ENCODE results near the gene NTN3.

Gene NTN3

GRCh38 chr16:2515180-2515851, 44.2 kb downstream of the NTN3 start:
- no peak for DNase-seq

- DNase-seq: no peak
Observed at GRCh38 chr16:2516391-2517240, 45.5 kb downstream of the NTN3 start.

- DNase-seq: no peak
Observed at GRCh38 chr16:2517954-2518605, 47.0 kb downstream of the NTN3 start.

DNA sequence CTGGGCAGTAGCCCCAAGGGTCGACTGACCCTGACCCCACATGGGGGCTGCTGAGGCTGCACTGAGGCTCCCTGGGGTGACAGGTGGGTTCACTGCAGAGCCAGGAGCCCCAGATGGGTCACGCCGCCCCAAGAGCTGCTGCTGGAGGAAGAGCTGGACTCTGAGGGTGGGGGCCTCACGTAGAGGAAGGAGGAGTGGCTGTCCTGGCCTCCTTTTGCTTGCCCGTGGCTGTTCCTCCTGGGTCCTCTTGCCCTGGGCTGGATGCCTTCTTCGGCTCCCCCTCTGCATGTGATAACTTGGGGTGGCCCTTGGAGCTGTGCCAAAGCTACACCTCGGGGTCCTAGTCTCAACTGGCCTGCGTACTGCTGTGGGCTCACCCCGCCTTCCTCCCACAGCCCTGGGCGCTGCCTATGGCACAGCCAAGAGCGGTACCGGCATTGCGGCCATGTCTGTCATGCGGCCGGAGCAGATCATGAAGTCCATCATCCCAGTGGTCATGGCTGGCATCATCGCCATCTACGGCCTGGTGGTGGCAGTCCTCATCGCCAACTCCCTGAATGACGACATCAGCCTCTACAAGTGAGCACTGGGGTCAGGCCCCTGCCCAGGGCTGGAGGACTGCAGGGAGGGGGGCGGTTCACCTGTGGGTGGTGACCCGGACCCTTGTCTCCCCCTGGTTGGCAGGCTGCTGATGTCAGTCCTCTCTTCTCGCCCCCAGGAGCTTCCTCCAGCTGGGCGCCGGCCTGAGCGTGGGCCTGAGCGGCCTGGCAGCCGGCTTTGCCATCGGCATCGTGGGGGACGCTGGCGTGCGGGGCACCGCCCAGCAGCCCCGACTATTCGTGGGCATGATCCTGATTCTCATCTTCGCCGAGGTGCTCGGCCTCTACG, 48.0 kb downstream of the NTN3 start:
- no peak for DNase-seq

DNA sequence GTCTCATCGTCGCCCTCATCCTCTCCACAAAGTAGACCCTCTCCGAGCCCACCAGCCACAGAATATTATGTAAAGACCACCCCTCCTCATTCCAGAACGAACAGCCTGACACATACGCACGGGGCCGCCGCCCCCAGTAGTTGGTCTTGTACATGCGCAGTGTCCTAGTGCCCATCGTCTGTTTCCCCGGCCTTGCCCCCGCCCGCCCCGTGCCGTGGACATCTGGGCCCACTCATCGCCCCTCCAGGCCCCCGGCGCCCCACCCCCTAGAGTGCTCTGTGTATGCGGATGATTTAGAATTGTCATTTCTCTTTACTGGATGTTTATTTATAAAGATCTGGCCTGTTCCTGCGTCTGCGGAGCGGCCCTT, 48.6 kb downstream of the NTN3 start:
- DNase-seq: no peak

GRCh38 chr16:2520097-2520783, 49.1 kb downstream of the NTN3 start, which contains the start of gene AMDHD2:
Gene AMDHD2 (plus strand): TSS chr16:2520371. CDS start chr16:2520459, 88 bp downstream.
- peak; percentile 90 for DNase-seq

DNA sequence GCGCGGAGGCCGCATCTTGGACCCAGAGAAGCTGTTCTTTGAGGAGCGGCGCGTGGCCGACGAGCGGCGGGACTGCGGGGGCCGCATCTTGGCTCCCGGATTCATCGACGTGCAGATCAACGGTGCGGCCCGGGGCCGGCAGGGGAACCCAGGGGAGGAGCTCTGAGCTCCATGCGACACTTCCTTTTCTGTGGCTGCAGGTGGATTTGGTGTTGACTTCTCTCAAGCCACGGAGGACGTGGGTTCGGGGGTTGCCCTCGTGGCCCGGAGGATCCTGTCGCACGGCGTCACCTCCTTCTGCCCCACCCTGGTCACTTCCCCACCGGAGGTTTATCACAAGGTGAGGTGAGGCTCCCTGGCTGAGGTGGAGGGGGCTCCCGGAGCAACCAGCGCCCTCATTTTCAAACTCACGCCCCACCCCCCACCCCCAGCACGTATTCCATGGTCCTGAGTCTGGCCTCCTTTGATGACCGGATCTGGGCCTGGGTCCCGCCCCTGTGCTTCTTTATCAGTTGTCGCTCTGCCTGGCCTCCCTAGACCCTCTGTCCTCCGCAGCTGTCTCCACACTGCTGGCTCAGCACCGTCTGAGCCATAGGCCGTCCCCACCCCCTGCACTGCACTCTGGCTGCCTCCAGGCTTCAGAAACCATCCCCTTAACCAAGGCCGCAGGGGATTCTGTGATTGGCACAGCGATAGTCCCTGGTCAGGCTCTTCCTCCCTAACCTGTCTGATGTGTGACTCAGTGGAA, 49.9 kb downstream of the NTN3 start:
- DNase-seq: no peak
